ENCODE data around the gene EVC.

DNA sequence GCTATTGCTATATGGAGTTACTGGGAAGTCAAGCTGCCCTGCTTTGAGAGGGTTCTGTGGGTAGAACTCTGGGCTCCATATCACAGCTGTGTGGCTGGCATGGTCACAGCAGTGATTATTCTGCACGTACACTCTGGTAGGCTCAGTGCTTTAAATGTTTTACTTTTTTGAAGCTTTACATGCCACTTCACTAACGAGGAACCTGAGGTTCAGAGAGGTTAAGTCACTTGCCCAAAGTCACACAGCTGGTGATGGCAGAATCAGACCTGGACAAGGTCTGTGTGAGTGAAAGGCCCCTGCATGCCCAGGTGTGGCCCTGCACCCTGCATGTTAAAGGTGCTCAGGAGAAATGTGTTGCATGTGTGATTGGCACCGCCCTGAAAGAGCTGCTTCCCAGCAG lies 24.5 kb downstream of the EVC start:
- TF ChIP-seq POLR2A (IDR thresholded peaks at IDR 0.05; ENCODE audit: low read depth, low read length) (no peak), USF2 (IDR thresholded peaks at IDR 0.05; ENCODE audit: low read depth, low read length) (no peak), RFX5 (IDR thresholded peaks at IDR 0.05; ENCODE audit: low read depth, low read length) (no peak), RAD21 (IDR thresholded peaks at IDR 0.05; ENCODE audit: low read length) (no peak), ELK1 (IDR thresholded peaks at IDR 0.05; ENCODE audit: borderline replicate concordance, low read depth, low read length) (no peak)
- TF ChIP-seq, protein P1, sequence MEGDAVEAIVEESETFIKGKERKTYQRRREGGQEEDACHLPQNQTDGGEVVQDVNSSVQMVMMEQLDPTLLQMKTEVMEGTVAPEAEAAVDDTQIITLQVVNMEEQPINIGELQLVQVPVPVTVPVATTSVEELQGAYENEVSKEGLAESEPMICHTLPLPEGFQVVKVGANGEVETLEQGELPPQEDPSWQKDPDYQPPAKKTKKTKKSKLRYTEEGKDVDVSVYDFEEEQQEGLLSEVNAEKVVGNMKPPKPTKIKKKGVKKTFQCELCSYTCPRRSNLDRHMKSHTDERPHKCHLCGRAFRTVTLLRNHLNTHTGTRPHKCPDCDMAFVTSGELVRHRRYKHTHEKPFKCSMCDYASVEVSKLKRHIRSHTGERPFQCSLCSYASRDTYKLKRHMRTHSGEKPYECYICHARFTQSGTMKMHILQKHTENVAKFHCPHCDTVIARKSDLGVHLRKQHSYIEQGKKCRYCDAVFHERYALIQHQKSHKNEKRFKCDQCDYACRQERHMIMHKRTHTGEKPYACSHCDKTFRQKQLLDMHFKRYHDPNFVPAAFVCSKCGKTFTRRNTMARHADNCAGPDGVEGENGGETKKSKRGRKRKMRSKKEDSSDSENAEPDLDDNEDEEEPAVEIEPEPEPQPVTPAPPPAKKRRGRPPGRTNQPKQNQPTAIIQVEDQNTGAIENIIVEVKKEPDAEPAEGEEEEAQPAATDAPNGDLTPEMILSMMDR (conservative IDR thresholded peaks at IDR 0.05; ENCODE audit: low read depth, low read length): no peak

Measured in IMR-90 (cell line).